Fibroblast of lung (primary cell): ENCODE measurements around the gene ATP13A1.

Source experiments
- EZH2 ChIP-seq: IDR thresholded peaks from 2 replicates; pipeline ENCODE4 v1.5.1; 2012; ENCODE audit warnings: low read length, control low read depth, mild to moderate bottlenecking; ENCODE audit errors: missing control alignments
- TF ChIP-seq, protein P1 (sequence below), 2 donors: IDR thresholded peaks in 1 of 2; conservative IDR thresholded peaks in 1 of 2; 1 replicate in 1 of 2; 2 replicates in 1 of 2; pipeline ENCODE4 v1.5.1; 2011 to 2012; ENCODE audit warnings: low read length in 2 of 2, control low read depth in 1 of 2, inconsistent platforms in 1 of 2, low read depth in 1 of 2, mild to moderate bottlenecking in 1 of 2

- TF ChIP-seq EZH2, result no peak
- TF ChIP-seq, protein P1, sequence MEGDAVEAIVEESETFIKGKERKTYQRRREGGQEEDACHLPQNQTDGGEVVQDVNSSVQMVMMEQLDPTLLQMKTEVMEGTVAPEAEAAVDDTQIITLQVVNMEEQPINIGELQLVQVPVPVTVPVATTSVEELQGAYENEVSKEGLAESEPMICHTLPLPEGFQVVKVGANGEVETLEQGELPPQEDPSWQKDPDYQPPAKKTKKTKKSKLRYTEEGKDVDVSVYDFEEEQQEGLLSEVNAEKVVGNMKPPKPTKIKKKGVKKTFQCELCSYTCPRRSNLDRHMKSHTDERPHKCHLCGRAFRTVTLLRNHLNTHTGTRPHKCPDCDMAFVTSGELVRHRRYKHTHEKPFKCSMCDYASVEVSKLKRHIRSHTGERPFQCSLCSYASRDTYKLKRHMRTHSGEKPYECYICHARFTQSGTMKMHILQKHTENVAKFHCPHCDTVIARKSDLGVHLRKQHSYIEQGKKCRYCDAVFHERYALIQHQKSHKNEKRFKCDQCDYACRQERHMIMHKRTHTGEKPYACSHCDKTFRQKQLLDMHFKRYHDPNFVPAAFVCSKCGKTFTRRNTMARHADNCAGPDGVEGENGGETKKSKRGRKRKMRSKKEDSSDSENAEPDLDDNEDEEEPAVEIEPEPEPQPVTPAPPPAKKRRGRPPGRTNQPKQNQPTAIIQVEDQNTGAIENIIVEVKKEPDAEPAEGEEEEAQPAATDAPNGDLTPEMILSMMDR (conservative IDR thresholded peaks at IDR 0.05 in 1 of 2, IDR thresholded peaks at IDR 0.05 in 1 of 2; ENCODE audit: low read depth in 1 of 2, low read length in 2 of 2), result no peak
These were observed 44.2 kb downstream of the ATP13A1 start for GRCh38 chr19:19619181-19619848.
